Type B pancreatic cell (in vitro differentiated cells): ENCODE data around the gene SYNPR. TPM values are rescaled to one million over a fixed set of nuclear protein-coding genes. Genes with fewer than 3 reads are reported as not detected.

ENCODE experiments used
- DNase-seq: peaks from one replicate; pipeline ENCODE4 v3.0.0; 2021; ENCODE audit warnings: mixed read lengths; ENCODE audit not compliant: unreplicated experiment; ENCODE audit errors: extremely low spot score
- H3K27ac Mint-ChIP-seq: 2 replicates; pipeline ENCODE4 v1.8.0; 2021; ENCODE audit warnings: mild to moderate bottlenecking, mixed read lengths
- H3K27me3 Mint-ChIP-seq: 2 replicates; pipeline ENCODE4 v1.8.0; 2021; ENCODE audit warnings: mixed read lengths
- H3K36me3 Mint-ChIP-seq: 2 replicates; pipeline ENCODE4 v1.8.0; 2021; ENCODE audit warnings: mixed read lengths
- H3K4me1 Mint-ChIP-seq: one replicate; pipeline ENCODE4 v1.8.0; 2021; ENCODE audit warnings: mixed read lengths; ENCODE audit not compliant: unreplicated experiment
- H3K4me3 Mint-ChIP-seq: 2 replicates; pipeline ENCODE4 v1.8.0; 2021; ENCODE audit warnings: mild to moderate bottlenecking, mixed read lengths
- H3K9me3 Mint-ChIP-seq: 2 replicates; pipeline ENCODE4 v1.8.0; 2021; ENCODE audit warnings: mixed read lengths
- total RNA-seq: library from RNA; stranded (reverse); gene quantifications from 2 replicates; pipeline ENCODE4 v1.2.1, GENCODE V29; 2021; ENCODE audit warnings: low replicate concordance
- TF ChIP-seq, protein P1 (sequence below): fragments of 200-600 bp; sonication (generic); conservative IDR thresholded peaks from 2 replicates; pipeline ENCODE4 v1.5.0; 2021; ENCODE audit warnings: antibody characterized with exemption, mild to moderate bottlenecking

SYNPR gene
- total RNA-seq, 1 donor from 2014 or later = 2.3 TPM

GRCh38 chr3:63538919-63539318 lies 260.8 kb downstream of the SYNPR start:
- Mint-ChIP-seq H3K27me3 (no peaks in the 10 kb centered on the region), H3K4me3 (no peak overlapping the region), H3K4me1 (no peaks in the 10 kb centered on the region), H3K36me3 (no peaks in the 10 kb centered on the region), H3K9me3 (no peaks in the 10 kb centered on the region), H3K27ac (no peak overlapping the region)
- DNase-seq = no peak
- TF ChIP-seq, protein P1, sequence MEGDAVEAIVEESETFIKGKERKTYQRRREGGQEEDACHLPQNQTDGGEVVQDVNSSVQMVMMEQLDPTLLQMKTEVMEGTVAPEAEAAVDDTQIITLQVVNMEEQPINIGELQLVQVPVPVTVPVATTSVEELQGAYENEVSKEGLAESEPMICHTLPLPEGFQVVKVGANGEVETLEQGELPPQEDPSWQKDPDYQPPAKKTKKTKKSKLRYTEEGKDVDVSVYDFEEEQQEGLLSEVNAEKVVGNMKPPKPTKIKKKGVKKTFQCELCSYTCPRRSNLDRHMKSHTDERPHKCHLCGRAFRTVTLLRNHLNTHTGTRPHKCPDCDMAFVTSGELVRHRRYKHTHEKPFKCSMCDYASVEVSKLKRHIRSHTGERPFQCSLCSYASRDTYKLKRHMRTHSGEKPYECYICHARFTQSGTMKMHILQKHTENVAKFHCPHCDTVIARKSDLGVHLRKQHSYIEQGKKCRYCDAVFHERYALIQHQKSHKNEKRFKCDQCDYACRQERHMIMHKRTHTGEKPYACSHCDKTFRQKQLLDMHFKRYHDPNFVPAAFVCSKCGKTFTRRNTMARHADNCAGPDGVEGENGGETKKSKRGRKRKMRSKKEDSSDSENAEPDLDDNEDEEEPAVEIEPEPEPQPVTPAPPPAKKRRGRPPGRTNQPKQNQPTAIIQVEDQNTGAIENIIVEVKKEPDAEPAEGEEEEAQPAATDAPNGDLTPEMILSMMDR = no peak

DNA sequence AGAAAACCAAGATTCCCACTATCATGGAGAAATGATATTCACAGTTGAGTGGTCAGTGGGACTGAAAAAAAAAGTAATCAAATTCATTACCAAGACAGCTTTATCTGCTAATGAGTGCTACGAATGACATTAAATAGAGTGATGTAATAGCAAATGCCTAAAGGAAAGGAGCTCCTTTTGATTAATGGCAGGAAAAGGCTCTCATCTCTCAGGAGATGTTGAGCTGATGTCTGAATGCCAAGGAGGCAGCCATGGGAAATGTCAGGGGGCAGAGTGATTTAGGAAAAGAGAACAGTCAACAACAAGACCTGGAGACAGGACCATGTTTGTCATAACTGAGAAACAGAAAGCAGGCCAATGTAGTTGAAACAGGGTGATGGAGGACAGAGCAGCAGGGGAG lies 277.7 kb downstream of the SYNPR start:
- no peaks in the 10 kb centered on the region for H3K4me1 Mint-ChIP-seq
- H3K27me3 Mint-ChIP-seq = peaks cover 3% of the 10 kb centered on the region
- H3K4me3 Mint-ChIP-seq = no peak overlapping the region
- no peak overlapping the region for H3K27ac Mint-ChIP-seq
- no peak for DNase-seq
- TF ChIP-seq, protein P1 = no peak
- H3K36me3 Mint-ChIP-seq = no peaks in the 10 kb centered on the region
- no peaks in the 10 kb centered on the region for H3K9me3 Mint-ChIP-seq

DNA sequence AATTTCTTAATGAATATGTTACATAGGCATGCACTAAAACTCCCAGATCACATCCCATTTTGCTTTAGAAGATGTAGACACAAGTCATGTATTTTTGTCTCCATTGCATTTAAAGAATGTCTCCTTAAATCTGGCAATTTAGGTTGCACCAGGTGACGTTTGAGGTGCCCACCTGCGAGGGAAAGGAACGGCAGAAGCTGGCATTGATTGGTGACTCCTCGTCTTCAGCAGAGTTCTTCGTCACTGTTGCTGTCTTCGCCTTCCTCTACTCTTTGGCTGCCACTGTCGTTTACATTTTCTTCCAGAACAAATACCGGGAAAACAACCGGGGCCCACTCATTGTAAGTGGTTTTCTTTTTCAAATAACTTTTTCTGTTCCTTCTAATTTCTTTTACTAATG lies 278.3 kb downstream of the SYNPR start:
- DNase-seq = no peak
- Mint-ChIP-seq H3K4me1 (no peaks in the 10 kb centered on the region), H3K27ac (no peak overlapping the region), H3K4me3 (no peak overlapping the region), H3K36me3 (no peaks in the 10 kb centered on the region), H3K9me3 (no peaks in the 10 kb centered on the region), H3K27me3 (peaks cover 3% of the 10 kb centered on the region)
- TF ChIP-seq, protein P1 = no peak

GRCh38 chr3:63557912-63558311 lies 279.8 kb downstream of the SYNPR start:
- no peak overlapping the region for H3K4me3 Mint-ChIP-seq
- H3K27me3 Mint-ChIP-seq = peaks cover 3% of the 10 kb centered on the region
- no peak overlapping the region for H3K27ac Mint-ChIP-seq
- no peaks in the 10 kb centered on the region for H3K4me1 Mint-ChIP-seq
- DNase-seq = no peak
- TF ChIP-seq, protein P1 = no peak
- H3K36me3 Mint-ChIP-seq = no peaks in the 10 kb centered on the region
- no peaks in the 10 kb centered on the region for H3K9me3 Mint-ChIP-seq

DNA sequence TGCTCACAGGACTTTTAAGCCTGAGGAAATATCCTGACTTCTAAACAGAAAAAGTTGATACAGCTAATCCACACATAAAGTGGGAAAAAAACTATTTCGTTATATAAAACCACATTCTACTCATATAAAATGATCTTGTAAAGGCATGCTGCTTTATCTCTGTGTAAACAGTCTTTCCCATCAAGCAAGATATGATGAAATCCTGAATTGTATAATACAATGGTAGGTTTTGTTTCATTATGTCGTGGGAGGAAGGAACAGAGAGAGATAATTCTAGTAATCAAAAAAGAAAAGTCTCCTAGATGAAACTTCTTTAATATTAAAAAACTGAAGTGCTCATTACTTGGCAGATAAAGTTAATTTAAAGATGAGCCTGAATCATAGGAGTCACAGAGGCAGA lies 281.8 kb downstream of the SYNPR start:
- TF ChIP-seq, protein P1 = no peak
- peaks cover 3% of the 10 kb centered on the region for H3K27me3 Mint-ChIP-seq
- no peak for DNase-seq
- H3K4me3 Mint-ChIP-seq = no peak overlapping the region
- no peaks in the 10 kb centered on the region for H3K4me1 Mint-ChIP-seq
- H3K9me3 Mint-ChIP-seq = no peaks in the 10 kb centered on the region
- no peak overlapping the region for H3K27ac Mint-ChIP-seq
- no peaks in the 10 kb centered on the region for H3K36me3 Mint-ChIP-seq

DNA sequence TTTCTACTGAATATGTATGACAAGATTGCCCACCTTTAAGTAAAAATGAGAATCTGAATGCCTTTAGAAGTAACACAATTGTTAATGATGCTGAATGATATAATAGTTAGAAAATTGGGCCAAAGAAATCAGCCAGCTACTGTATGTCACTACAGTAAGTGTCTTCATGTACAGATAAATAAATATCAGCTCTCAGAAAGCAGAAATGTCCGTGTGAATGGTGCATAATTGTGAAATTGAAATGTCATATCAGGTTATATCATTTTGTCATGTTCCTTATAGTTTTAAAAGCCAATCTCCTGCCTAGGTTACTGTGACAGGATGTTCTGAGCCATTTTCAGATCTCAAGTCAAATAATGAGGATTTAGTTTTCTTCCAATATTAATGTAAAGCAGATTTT lies 283.8 kb downstream of the SYNPR start:
- Mint-ChIP-seq H3K36me3 (no peaks in the 10 kb centered on the region), H3K27me3 (no peaks in the 10 kb centered on the region), H3K27ac (no peak overlapping the region), H3K4me3 (no peak overlapping the region), H3K9me3 (no peaks in the 10 kb centered on the region), H3K4me1 (no peaks in the 10 kb centered on the region)
- no peak for DNase-seq
- TF ChIP-seq, protein P1 = no peak
